KMS-11 (cell line): ENCODE data around the gene VAV2.

ENCODE experiments used
- H2AFZ ChIP-seq: fragments of 200-600 bp; sonication (generic); 2 replicates; pipeline ENCODE4 v1.6.1; 2016; ENCODE audit warnings: antibody characterized with exemption, mixed run types, low read depth
- H3K27ac ChIP-seq: fragments of 200-600 bp; sonication (generic); 2 replicates; pipeline ENCODE4 v1.6.1; 2016; ENCODE audit warnings: mild to moderate bottlenecking, mixed run types
- H3K27me3 ChIP-seq: fragments of 200-600 bp; sonication (generic); 2 replicates; pipeline ENCODE4 v1.6.1; 2017; ENCODE audit warnings: mild to moderate bottlenecking, low read depth, mixed run types, moderate library complexity; ENCODE audit not compliant: insufficient read depth
- H3K36me3 ChIP-seq: fragments of 200-600 bp; sonication (generic); 2 replicates; pipeline ENCODE4 v1.6.1; 2017; ENCODE audit warnings: mild to moderate bottlenecking, mixed run types; ENCODE audit not compliant: insufficient read depth
- H3K4me1 ChIP-seq: fragments of 200-600 bp; sonication (generic); 2 replicates; pipeline ENCODE4 v1.6.1; 2016; ENCODE audit warnings: mild to moderate bottlenecking, low read depth, mixed run types; ENCODE audit not compliant: poor library complexity, severe bottlenecking
- H3K4me2 ChIP-seq: fragments of 200-600 bp; sonication (generic); 2 replicates; pipeline ENCODE4 v1.7.0; 2016; ENCODE audit warnings: mild to moderate bottlenecking, mixed run types
- H3K4me3 ChIP-seq: fragments of 200-600 bp; sonication (generic); IDR thresholded peaks from 2 replicates; pipeline ENCODE4 v1.6.1; 2017; ENCODE audit warnings: low read depth, low read length, mixed read lengths; ENCODE audit not compliant: insufficient read depth
- H3K79me2 ChIP-seq: fragments of 200-600 bp; sonication (generic); 2 replicates; pipeline ENCODE4 v1.6.1; 2016; ENCODE audit warnings: low read depth, mixed run types; ENCODE audit not compliant: insufficient read depth
- H3K9ac ChIP-seq: fragments of 200-600 bp; sonication (generic); 2 replicates; pipeline ENCODE4 v1.6.1; 2016; ENCODE audit warnings: mild to moderate bottlenecking, mixed run types
- H4K20me1 ChIP-seq: fragments of 200-600 bp; sonication (generic); 2 replicates; pipeline ENCODE4 v1.6.1; 2016; ENCODE audit warnings: mild to moderate bottlenecking, mixed run types; ENCODE audit not compliant: insufficient read depth
- TF ChIP-seq, protein P1 (sequence below): fragments of 200-600 bp; sonication (generic); conservative IDR thresholded peaks from 2 replicates; pipeline ENCODE4 v1.6.1; 2017; ENCODE audit warnings: low read depth, mild to moderate bottlenecking, antibody characterized with exemption, low read length, moderate library complexity, mixed read lengths

Gene VAV2

DNA sequence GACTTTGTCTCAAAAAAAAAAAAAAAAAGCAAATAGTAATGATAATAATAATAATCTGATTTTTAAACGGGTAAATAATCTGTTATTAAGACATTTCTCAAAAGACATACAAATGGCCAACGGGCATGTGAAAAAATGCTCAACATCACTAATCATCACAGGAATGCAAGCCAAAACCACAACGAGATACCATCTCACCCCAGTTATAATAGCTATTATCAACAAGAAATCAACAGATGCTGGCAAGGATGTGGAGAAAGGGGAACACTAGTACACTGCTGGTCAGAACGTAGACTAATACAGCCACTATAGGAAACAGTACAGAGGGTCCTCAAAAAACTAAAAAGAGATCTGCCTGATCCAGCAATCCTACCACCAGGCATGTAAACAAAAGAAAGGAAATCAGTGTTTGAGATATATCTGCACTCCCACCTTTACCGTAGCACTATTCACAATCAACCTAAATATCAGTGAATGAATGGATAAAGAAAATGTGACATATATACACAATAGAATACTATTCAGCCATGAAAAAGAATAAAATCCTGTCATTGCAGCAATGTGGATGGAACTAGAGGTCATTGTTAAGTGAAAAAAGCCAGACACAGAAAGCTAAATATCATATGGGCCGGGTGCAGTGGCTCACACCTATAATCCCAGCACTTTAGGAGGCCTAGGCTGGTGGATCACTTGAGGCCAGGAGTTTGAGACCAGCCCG, 24.9 kb downstream of the VAV2 start:
- Histone ChIP-seq H3K9ac (no peak overlapping the region), H3K4me1 (no peaks in the 10 kb centered on the region), H3K27ac (no peak overlapping the region), H4K20me1 (no peaks in the 10 kb centered on the region), H3K4me3 (no peak overlapping the region), H2AFZ (no peak overlapping the region), H3K27me3 (no peaks in the 10 kb centered on the region), H3K79me2 (no peaks in the 10 kb centered on the region), H3K4me2 (no peak overlapping the region), H3K36me3 (no peaks in the 10 kb centered on the region)
- TF ChIP-seq, protein P1, sequence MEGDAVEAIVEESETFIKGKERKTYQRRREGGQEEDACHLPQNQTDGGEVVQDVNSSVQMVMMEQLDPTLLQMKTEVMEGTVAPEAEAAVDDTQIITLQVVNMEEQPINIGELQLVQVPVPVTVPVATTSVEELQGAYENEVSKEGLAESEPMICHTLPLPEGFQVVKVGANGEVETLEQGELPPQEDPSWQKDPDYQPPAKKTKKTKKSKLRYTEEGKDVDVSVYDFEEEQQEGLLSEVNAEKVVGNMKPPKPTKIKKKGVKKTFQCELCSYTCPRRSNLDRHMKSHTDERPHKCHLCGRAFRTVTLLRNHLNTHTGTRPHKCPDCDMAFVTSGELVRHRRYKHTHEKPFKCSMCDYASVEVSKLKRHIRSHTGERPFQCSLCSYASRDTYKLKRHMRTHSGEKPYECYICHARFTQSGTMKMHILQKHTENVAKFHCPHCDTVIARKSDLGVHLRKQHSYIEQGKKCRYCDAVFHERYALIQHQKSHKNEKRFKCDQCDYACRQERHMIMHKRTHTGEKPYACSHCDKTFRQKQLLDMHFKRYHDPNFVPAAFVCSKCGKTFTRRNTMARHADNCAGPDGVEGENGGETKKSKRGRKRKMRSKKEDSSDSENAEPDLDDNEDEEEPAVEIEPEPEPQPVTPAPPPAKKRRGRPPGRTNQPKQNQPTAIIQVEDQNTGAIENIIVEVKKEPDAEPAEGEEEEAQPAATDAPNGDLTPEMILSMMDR: no peak

DNA sequence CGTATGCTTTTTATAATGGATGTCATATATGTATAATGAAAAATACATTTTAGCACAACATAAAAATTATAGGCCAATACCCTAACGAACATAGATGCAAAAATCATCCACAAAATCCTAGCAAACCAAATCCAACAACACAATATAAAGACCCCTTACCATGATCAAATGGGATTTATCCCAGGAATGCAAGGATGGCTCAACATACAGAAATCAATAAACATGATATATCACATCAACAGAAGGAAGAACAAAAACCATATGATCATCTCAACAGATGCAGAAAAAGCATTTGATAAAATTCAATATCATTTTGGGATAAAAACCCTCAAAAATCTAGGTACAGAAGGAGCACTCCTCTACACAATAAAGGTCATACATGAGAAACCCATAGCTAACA, 27.7 kb downstream of the VAV2 start:
- Histone ChIP-seq H3K36me3 (no peaks in the 10 kb centered on the region), H3K4me3 (no peak overlapping the region), H2AFZ (no peak overlapping the region), H3K27ac (no peak overlapping the region), H4K20me1 (no peaks in the 10 kb centered on the region), H3K27me3 (no peaks in the 10 kb centered on the region), H3K79me2 (no peaks in the 10 kb centered on the region), H3K4me2 (no peak overlapping the region), H3K9ac (no peak overlapping the region), H3K4me1 (no peaks in the 10 kb centered on the region)
- TF ChIP-seq, protein P1: no peak

DNA sequence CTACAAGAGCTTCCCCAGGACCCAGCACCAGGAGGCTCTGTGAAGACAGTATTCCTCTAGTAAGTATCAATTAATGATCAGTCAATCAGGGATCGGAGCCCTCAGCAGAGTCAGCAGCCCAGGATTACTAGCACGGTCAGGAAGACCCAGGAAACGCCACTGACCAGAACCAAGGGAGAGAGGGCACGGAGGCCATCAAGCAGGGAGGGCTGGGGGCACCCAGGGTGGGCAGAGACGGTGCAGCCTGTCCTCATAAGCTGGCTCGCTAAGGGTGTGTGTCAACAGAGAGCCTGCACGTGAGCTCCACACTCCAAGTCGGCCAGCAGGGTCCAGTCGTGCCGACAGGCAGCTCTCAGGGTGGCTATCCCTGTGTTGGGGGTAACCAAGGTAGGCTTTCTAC, 29.0 kb downstream of the VAV2 start:
- Histone ChIP-seq H3K9ac (no peak overlapping the region), H3K4me1 (no peaks in the 10 kb centered on the region), H3K36me3 (no peaks in the 10 kb centered on the region), H2AFZ (no peak overlapping the region), H3K27ac (no peak overlapping the region), H3K4me3 (no peak overlapping the region), H3K27me3 (no peaks in the 10 kb centered on the region), H4K20me1 (no peaks in the 10 kb centered on the region), H3K79me2 (no peaks in the 10 kb centered on the region), H3K4me2 (no peak overlapping the region)
- TF ChIP-seq, protein P1: no peak

DNA sequence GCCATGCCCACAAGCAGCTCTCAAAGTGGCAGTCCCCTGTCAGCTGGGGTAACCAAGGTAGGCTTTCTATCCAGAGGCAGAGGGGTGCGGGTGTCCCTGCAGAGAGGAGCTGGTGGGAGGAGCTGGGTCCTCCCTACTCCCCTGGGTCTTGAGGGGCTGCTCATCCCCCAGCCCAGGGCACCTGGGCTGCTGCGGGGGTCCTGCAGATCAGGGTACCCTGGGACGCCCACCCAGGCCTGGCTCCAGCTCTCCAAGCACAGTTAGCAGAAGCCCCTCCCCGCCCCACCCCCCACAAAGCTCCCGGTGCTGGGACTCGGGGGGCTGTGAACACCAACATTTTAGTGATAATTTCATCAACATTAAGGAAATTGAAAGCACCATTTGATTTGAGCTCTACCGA, 29.8 kb downstream of the VAV2 start:
- Histone ChIP-seq H3K36me3 (no peaks in the 10 kb centered on the region), H3K4me1 (no peaks in the 10 kb centered on the region), H3K9ac (no peak overlapping the region), H2AFZ (no peak overlapping the region), H3K79me2 (no peaks in the 10 kb centered on the region), H3K4me3 (no peak overlapping the region), H3K27me3 (no peaks in the 10 kb centered on the region), H4K20me1 (no peaks in the 10 kb centered on the region), H3K27ac (no peak overlapping the region), H3K4me2 (no peak overlapping the region)
- TF ChIP-seq, protein P1: no peak
